Gastroesophageal sphincter (tissue), 3 donors: ENCODE results near the gene ARGLU1.

Experiments used
- CTCF ChIP-seq, 4 experiments: fragments of 200-600 bp in 2 of 4; fragments of 450-650 bp in 2 of 4; sonication (generic) in 1 of 4; IDR thresholded peaks; one replicate each; pipeline ENCODE4 v1.5.1; 2017 to 2019; ENCODE audit warnings: antibody characterized with exemption in 4 of 4, mild to moderate bottlenecking in 2 of 4, moderate library complexity in 2 of 4
- EP300 ChIP-seq: sonication (generic); formaldehyde crosslinking; IDR thresholded peaks from one replicate; pipeline ENCODE4 v1.6.1; 2017; ENCODE audit warnings: antibody characterized with exemption, mild to moderate bottlenecking
- POLR2A ChIP-seq, 2 donors: fragments of 450-650 bp; IDR thresholded peaks; one replicate each; pipeline ENCODE4 v1.6.1; 2017; ENCODE audit warnings: antibody characterized with exemption in 2 of 2, mild to moderate bottlenecking in 2 of 2, moderate library complexity in 1 of 2
- POLR2AphosphoS5 ChIP-seq: sonication (generic); formaldehyde crosslinking; IDR thresholded peaks from one replicate; pipeline ENCODE4 v1.6.1; 2017; ENCODE audit warnings: antibody characterized with exemption

- TF ChIP-seq CTCF (IDR thresholded peaks at IDR 0.05) (no peak), POLR2A (IDR thresholded peaks at IDR 0.05) (no peak), POLR2AphosphoS5 (no peak), EP300 (no peak)
Observed at GRCh38 chr13:106498158-106498557, 69.8 kb downstream of the ARGLU1 start.
